Nephron (organoid): ENCODE results near the gene ZNF616.

Experiments used
- H3K27ac Mint-ChIP-seq, 3 experiments: 2 replicates each; pipeline ENCODE4 v1.8.0; 2020; ENCODE audit warnings: mixed read lengths in 3 of 3, mild to moderate bottlenecking in 2 of 3, moderate library complexity in 1 of 3
- H3K27me3 Mint-ChIP-seq: 2 replicates; pipeline ENCODE4 v1.8.0; 2021; ENCODE audit warnings: low read depth, mild to moderate bottlenecking, moderate library complexity, mixed read lengths
- H3K36me3 Mint-ChIP-seq: 2 replicates; pipeline ENCODE4 v1.8.0; 2020; ENCODE audit warnings: low read depth, mixed read lengths
- H3K4me1 Mint-ChIP-seq: 2 replicates; pipeline ENCODE4 v1.8.0; 2020; ENCODE audit warnings: mixed read lengths
- H3K4me3 Mint-ChIP-seq, 3 experiments: 2 replicates each; pipeline ENCODE4 v1.8.0; 2020; ENCODE audit warnings: mild to moderate bottlenecking in 3 of 3, mixed read lengths in 3 of 3, moderate library complexity in 2 of 3
- H3K9me3 Mint-ChIP-seq: 2 replicates; pipeline ENCODE4 v1.8.0; 2020; ENCODE audit warnings: mixed read lengths
- CTCF ChIP-seq, 3 experiments: fragments of 200-600 bp; sonication (generic); IDR thresholded peaks; one replicate each; pipeline ENCODE4 v1.5.0; 2021; ENCODE audit warnings: antibody characterized with exemption in 3 of 3; ENCODE audit not compliant: unreplicated experiment in 3 of 3

ZNF616 gene

GRCh38 chr19:52142001-52142595 is 2.4 kb upstream of the ZNF616 start:
- Mint-ChIP-seq H3K4me1 (peaks cover 14% of the 10 kb centered on the region), H3K9me3 (peaks cover 36% of the 10 kb centered on the region), H3K36me3 (peaks cover 37% of the 10 kb centered on the region), H3K4me3 (peak overlapping the region in 1 of 3 experiments; percentile 49), H3K27ac (no peak overlapping the region), H3K27me3 (no peaks in the 10 kb centered on the region)
- no peak for TF ChIP-seq CTCF (IDR thresholded peaks at IDR 0.05; ENCODE audit: unreplicated experiment in 3 of 3)

GRCh38 chr19:52141203-52141602 is 1.5 kb upstream of the ZNF616 start:
- H3K27me3 Mint-ChIP-seq: no peaks in the 10 kb centered on the region
- peaks cover 14% of the 10 kb centered on the region for H3K4me1 Mint-ChIP-seq
- no peak for TF ChIP-seq CTCF (IDR thresholded peaks at IDR 0.05; ENCODE audit: unreplicated experiment in 3 of 3)
- peaks cover 35% of the 10 kb centered on the region for H3K9me3 Mint-ChIP-seq
- peak overlapping the region in 2 of 3 experiments; percentile 28 to 60 for H3K27ac Mint-ChIP-seq
- peaks cover 37% of the 10 kb centered on the region for H3K36me3 Mint-ChIP-seq
- H3K4me3 Mint-ChIP-seq: peak overlapping the region; percentile 14 to 68 (median 49)

GRCh38 chr19:52140032-52140710 is 433 bp upstream of the ZNF616 start:
- Mint-ChIP-seq H3K4me3 (peak overlapping the region; percentile 96 to 99 (median 96)), H3K36me3 (peaks cover 47% of the 10 kb centered on the region), H3K27me3 (no peaks in the 10 kb centered on the region), H3K4me1 (peaks cover 14% of the 10 kb centered on the region), H3K27ac (peak overlapping the region; percentile 88 to 98 (median 97)), H3K9me3 (peaks cover 39% of the 10 kb centered on the region)
- TF ChIP-seq CTCF (IDR thresholded peaks at IDR 0.05; ENCODE audit: unreplicated experiment in 3 of 3): no peak

GRCh38 chr19:52138983-52139251 is 821 bp downstream of the ZNF616 start:
- Mint-ChIP-seq H3K9me3 (peaks cover 52% of the 10 kb centered on the region), H3K27ac (peak overlapping the region; percentile 88 to 98 (median 97)), H3K27me3 (no peaks in the 10 kb centered on the region), H3K4me3 (peak overlapping the region; percentile 96 to 99 (median 96)), H3K36me3 (peaks cover 54% of the 10 kb centered on the region), H3K4me1 (peaks cover 14% of the 10 kb centered on the region)
- no peak for TF ChIP-seq CTCF (IDR thresholded peaks at IDR 0.05; ENCODE audit: unreplicated experiment in 3 of 3)

- H3K9me3 Mint-ChIP-seq: peaks cover 56% of the 10 kb centered on the region
- peaks cover 14% of the 10 kb centered on the region for H3K4me1 Mint-ChIP-seq
- no peak for TF ChIP-seq CTCF (IDR thresholded peaks at IDR 0.05; ENCODE audit: unreplicated experiment in 3 of 3)
- H3K27me3 Mint-ChIP-seq: no peaks in the 10 kb centered on the region
- H3K36me3 Mint-ChIP-seq: peaks cover 59% of the 10 kb centered on the region
- H3K27ac Mint-ChIP-seq: peak overlapping the region; percentile 88 to 98 (median 97)
- H3K4me3 Mint-ChIP-seq: peak overlapping the region; percentile 96 to 99 (median 96)
Observed at GRCh38 chr19:52138278-52138982, 1.3 kb downstream of the ZNF616 start.
